ENCODE measurements around the gene AKT3. TPM values are rescaled to one million over a fixed set of nuclear protein-coding genes. Genes with fewer than 3 reads are reported as not detected.

AKT3 gene
- total and polyA plus RNA-seq, 2 of the 8 experiments (the other 6 are each of a cell fraction or from before 2014, with no cell fraction given), result 6.0 to 36.4 TPM

DNA sequence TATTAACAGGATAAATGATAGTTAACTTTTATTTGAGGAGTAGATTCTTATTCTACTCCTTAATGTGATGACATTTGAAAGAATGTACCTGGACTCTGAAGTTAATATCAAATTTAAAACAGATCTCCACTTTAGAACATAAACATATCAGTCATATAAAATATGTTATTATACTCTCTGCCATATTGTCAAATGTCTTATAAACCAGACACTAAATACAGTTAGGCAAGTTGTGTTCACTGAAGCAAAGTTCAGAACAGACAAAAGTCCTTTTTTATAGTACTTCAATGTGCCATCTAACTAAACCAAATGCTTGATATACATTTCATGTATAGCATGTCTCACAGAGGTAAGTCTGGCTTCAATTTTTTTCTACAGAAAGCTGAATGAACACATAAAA lies 285.2 kb downstream of the AKT3 start:
- no peak overlapping the region for H2BK12ac ChIP-seq (ENCODE audit: low read depth, low read length)
- no peak overlapping the region for H2AFZ ChIP-seq (ENCODE audit: low read length)
- no peak overlapping the region for H3K14ac ChIP-seq (ENCODE audit: insufficient read length)
- no peak overlapping the region for H3K4me3 ChIP-seq (ENCODE audit: extremely low read depth in 1 of 4, insufficient read depth in 2 of 4, low read depth in 3 of 4, low read length in 4 of 4)
- H3K79me2 ChIP-seq (ENCODE audit: control insufficient read depth in 1 of 2, insufficient read depth in 2 of 2, low read length in 2 of 2), result no peaks in the 10 kb centered on the region
- ChIA-PET CTCF (ENCODE audit: partially characterized antibody) (no interaction called here), POLR2A (ENCODE audit: partially characterized antibody) (no interaction called here)
- no peak overlapping the region for H3K4me2 ChIP-seq (ENCODE audit: insufficient read depth in 1 of 2, low read depth in 2 of 2, low read length in 2 of 2)
- H3K36me3 ChIP-seq (ENCODE audit: control insufficient read depth in 2 of 4, insufficient read depth in 4 of 4, low read length in 3 of 4), result peaks cover 0 to 11% (median 4%) of the 10 kb centered on the region in 4 experiments; a peak in 4 of 8 replicates
- H3K9me3 ChIP-seq (ENCODE audit: insufficient read depth in 2 of 2, low read depth in 1 of 2, low read length in 1 of 2), result peaks cover 0 to 5% of the 10 kb centered on the region in 2 experiments; a peak in 2 of 4 replicates
- no peak for FAIRE-seq
- H3K27me3 ChIP-seq (replicated peaks in 1 of 4; ENCODE audit: control insufficient read depth in 3 of 4, extremely low read depth in 1 of 4, insufficient read depth in 3 of 4, low read length in 3 of 4), result peaks cover 0 to 1% (median 0%) of the 10 kb centered on the region in 4 experiments; a peak in 1 of 7 replicates
- no peak overlapping the region for H3K18ac ChIP-seq (ENCODE audit: extremely low read depth, low read length)
- no peak overlapping the region for H3K27ac ChIP-seq (ENCODE audit: low read depth, low read length)
- no peak overlapping the region for H4K5ac ChIP-seq (ENCODE audit: insufficient read length, low read depth, low read length)
- no peak overlapping the region for H2AK5ac ChIP-seq (ENCODE audit: low read depth, low read length)
- H3K23me2 ChIP-seq (ENCODE audit: low read depth, low read length), result no peaks in the 10 kb centered on the region
- no peak overlapping the region for H3K4ac ChIP-seq (replicated peaks; ENCODE audit: insufficient read length, low read depth, low read length)
- no peak overlapping the region for H2BK20ac ChIP-seq (ENCODE audit: low read length)
- no peak overlapping the region for H4K8ac ChIP-seq (ENCODE audit: extremely low read depth, insufficient read depth, low read length)
- no peak overlapping the region for H4K91ac ChIP-seq (replicated peaks; ENCODE audit: insufficient read length, low read length)
- no peak overlapping the region for H2BK5ac ChIP-seq (ENCODE audit: low read depth, low read length)
- no peak for DNase-seq (ENCODE audit: low read depth in 1 of 2, low spot score in 2 of 2)
- no peak overlapping the region for H2BK15ac ChIP-seq (ENCODE audit: low read length)
- peaks cover 0 to 3% (median 0%) of the 10 kb centered on the region in 4 experiments; a peak in 2 of 7 replicates for H3K4me1 ChIP-seq (replicated peaks in 1 of 4; ENCODE audit: control insufficient read depth in 3 of 4, insufficient read depth in 4 of 4, low read length in 3 of 4)
- no peak overlapping the region for H3K23ac ChIP-seq (ENCODE audit: insufficient read length)
- no peaks in the 10 kb centered on the region for H3K79me1 ChIP-seq (ENCODE audit: low read depth, low read length)
- H4K20me1 ChIP-seq (replicated peaks in 1 of 2; ENCODE audit: control insufficient read depth in 1 of 2, insufficient read depth in 2 of 2, low read length in 2 of 2), result no peaks in the 10 kb centered on the region
- no peak overlapping the region for H3K56ac ChIP-seq (replicated peaks; ENCODE audit: insufficient read length, low read depth, low read length)
- no peak overlapping the region for H2BK120ac ChIP-seq (replicated peaks; ENCODE audit: low read depth, low read length)
- no peak overlapping the region for H3K9ac ChIP-seq (replicated peaks in 1 of 4; ENCODE audit: extremely low read depth in 1 of 4, low read depth in 3 of 4, low read length in 3 of 4)
- TF ChIP-seq TAF1 (IDR thresholded peaks at IDR 0.05; ENCODE audit: low read depth, low read length) (no peak), SAP30 (IDR thresholded peaks at IDR 0.05; ENCODE audit: insufficient read depth, insufficient replicate concordance, low read length) (no peak), BCL11A (IDR thresholded peaks at IDR 0.05; ENCODE audit: low read depth in 2 of 2, low read length in 2 of 2) (no peak), SP4 (IDR thresholded peaks at IDR 0.05; ENCODE audit: low read length) (no peak), BRCA1 (IDR thresholded peaks at IDR 0.05; ENCODE audit: low read depth, low read length) (no peak), EP300 (IDR thresholded peaks at IDR 0.05; ENCODE audit: borderline replicate concordance in 1 of 2, low read depth in 2 of 2, low read length in 2 of 2) (no peak), RAD21 (IDR thresholded peaks at IDR 0.05 in 1 of 2, conservative IDR thresholded peaks at IDR 0.05 in 1 of 2; ENCODE audit: low read depth in 2 of 2, low read length in 2 of 2) (no peak), SUZ12 (IDR thresholded peaks at IDR 0.05; ENCODE audit: low read length) (no peak), SRF (IDR thresholded peaks at IDR 0.05; ENCODE audit: low read depth, low read length) (no peak), RFX5 (IDR thresholded peaks at IDR 0.05; ENCODE audit: borderline replicate concordance, low read depth, low read length) (no peak)
- TF ChIP-seq, protein P1, sequence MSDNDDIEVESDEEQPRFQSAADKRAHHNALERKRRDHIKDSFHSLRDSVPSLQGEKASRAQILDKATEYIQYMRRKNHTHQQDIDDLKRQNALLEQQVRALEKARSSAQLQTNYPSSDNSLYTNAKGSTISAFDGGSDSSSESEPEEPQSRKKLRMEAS (IDR thresholded peaks at IDR 0.05), result no peak
- TF ChIP-seq, protein P2, sequence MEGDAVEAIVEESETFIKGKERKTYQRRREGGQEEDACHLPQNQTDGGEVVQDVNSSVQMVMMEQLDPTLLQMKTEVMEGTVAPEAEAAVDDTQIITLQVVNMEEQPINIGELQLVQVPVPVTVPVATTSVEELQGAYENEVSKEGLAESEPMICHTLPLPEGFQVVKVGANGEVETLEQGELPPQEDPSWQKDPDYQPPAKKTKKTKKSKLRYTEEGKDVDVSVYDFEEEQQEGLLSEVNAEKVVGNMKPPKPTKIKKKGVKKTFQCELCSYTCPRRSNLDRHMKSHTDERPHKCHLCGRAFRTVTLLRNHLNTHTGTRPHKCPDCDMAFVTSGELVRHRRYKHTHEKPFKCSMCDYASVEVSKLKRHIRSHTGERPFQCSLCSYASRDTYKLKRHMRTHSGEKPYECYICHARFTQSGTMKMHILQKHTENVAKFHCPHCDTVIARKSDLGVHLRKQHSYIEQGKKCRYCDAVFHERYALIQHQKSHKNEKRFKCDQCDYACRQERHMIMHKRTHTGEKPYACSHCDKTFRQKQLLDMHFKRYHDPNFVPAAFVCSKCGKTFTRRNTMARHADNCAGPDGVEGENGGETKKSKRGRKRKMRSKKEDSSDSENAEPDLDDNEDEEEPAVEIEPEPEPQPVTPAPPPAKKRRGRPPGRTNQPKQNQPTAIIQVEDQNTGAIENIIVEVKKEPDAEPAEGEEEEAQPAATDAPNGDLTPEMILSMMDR (IDR thresholded peaks at IDR 0.05; ENCODE audit: control extremely low read depth in 1 of 3, insufficient read depth in 1 of 3, low read depth in 1 of 3, low read length in 3 of 3), result no peak

Data from H1 (cell line).